Heart right ventricle (tissue), 16 donors: Measurements from ENCODE around the gene ANK3. TPM values are rescaled to one million over a fixed set of nuclear protein-coding genes. Genes with fewer than 3 reads are reported as not detected.

Source experiments
- ATAC-seq, 8 donors: fragments of 200-7000 bp; cut with Tn5 transposase; one replicate each; pipeline ENCODE4 v1.9.1; 2020; ENCODE audit warnings: mild to moderate bottlenecking in 8 of 8, moderate library complexity in 8 of 8, moderate number of reproducible peaks in 1 of 8
- DNase-seq, 2 donors: peaks; one replicate each; pipeline ENCODE4 v3.0.0-alpha.2; 2020
- H3K27ac ChIP-seq, 10 donors: fragments of 200-600 bp; sonication (generic) in 2 of 10; one replicate each; pipeline versions ENCODE4 v1.5.0 to v1.8.0; 2020 to 2022; ENCODE audit warnings: mild to moderate bottlenecking in 3 of 10
- H3K27me3 ChIP-seq, 7 donors: fragments of 200-600 bp; one replicate each; pipeline ENCODE4 v1.8.0; 2021 to 2022; ENCODE audit warnings: mild to moderate bottlenecking in 2 of 7
- H3K36me3 ChIP-seq, 9 donors: fragments of 200-600 bp; sonication (generic) in 1 of 9; one replicate each; pipeline versions ENCODE4 v1.5.0 to v1.8.0; 2020 to 2022; ENCODE audit warnings: mild to moderate bottlenecking in 2 of 9
- H3K4me1 ChIP-seq, 9 donors: fragments of 200-600 bp; sonication (generic) in 1 of 9; one replicate each; pipeline versions ENCODE4 v1.5.0 to v1.8.0; 2020 to 2022; ENCODE audit warnings: mild to moderate bottlenecking in 4 of 9
- H3K4me3 ChIP-seq, 10 donors: fragments of 200-600 bp; sonication (generic) in 2 of 10; one replicate each; pipeline versions ENCODE4 v1.5.0 to v1.8.0; 2020 to 2022; ENCODE audit warnings: mild to moderate bottlenecking in 7 of 10, moderate library complexity in 2 of 10
- H3K9me3 ChIP-seq, 11 donors: fragments of 200-600 bp in 10 of 11; sonication (generic) in 2 of 11; one replicate each; pipeline versions ENCODE4 v1.5.0 to v1.8.0; 2013 to 2022; ENCODE audit warnings: mild to moderate bottlenecking in 2 of 11, control low read depth in 1 of 11, moderate library complexity in 1 of 11
- CTCF ChIP-seq, 9 donors: fragments of 200-600 bp; sonication (generic) in 2 of 9; IDR thresholded peaks; one replicate each; pipeline versions ENCODE4 v1.5.0 to v1.8.0; 2021 to 2022; ENCODE audit warnings: antibody characterized with exemption in 9 of 9, mild to moderate bottlenecking in 5 of 9, moderate library complexity in 1 of 9
- WGBS, 2 donors: extraction: QIAGEN DNeasy Blood & Tissue Kit; methylation state at CpG; one replicate each; pipeline ENCODE4 v1.1.7; 2013; ENCODE audit warnings: inconsistent platforms in 1 of 2; 5-methylcytosine and 5-hydroxymethylcytosine counted together
- intact Hi-C, 10 donors: fragments of 100-400 bp; cut with DNase I; formaldehyde crosslinking; loops; one replicate each; pipeline versions ENCODE4 v1.11.1 to v1.14.2; 2022
- polyA plus RNA-seq, 2 donors: library from polyadenylated mRNA; stranded (reverse); fragments of 200-250 nt; gene quantifications; one replicate each; pipeline ENCODE4 v1.2.3, GENCODE V29; 2013
- total RNA-seq, 10 donors: library from RNA; stranded (reverse); fragmentation: NEBNext Ultra II Directional in 3 of 10; extraction: Animal tissue kit (Norgen Biotek cat#: 25700) in 3 of 10; gene quantifications; one replicate each; pipeline versions ENCODE4 v1.2.1 to v1.2.4, GENCODE V29; 2021 to 2023
- donor health status: Arrhythmogenic right ventricular cardiomyopathy.
- donor health status: ischemic (EF 13 %, LVEDD 7.1; RV severe dilation, severe dysfunction).
- donor health status: healthy with polysubstance abuse.
- donor health status: DM: no; HTN: yes; CAD: no.
- donor health status: DM: no; HTN: no; CAD: no.
- donor health status: ischemic (EF 25% LVEDD 6.9; RV normal size, moderate dysfunction).
- donor health status: ischemic (EF 25% LVEDD 5.7; RV mildly dilated, moderate dysfunction).
- donor health status: healthy.
- donor health status: DM: yes; HTN: yes; CAD: no.
- donor health status: Ischemic cardiomyopathy.
- donor health status: ischemic (EF 35%, LVEDD 5.7; RV mildly dilated, moderate dysfunction).
- donor health status: nonischemic (EF 11% LVEDD 7.7; RV severe dilation, severe dysfunction).
- donor health status: DM: yes; HTN: yes; CAD: no.
- donor health status: PGD.
- donor health status: ischemic (EF 29% LVEDD 5.4; RV normal size, mild dysfunction).
- donor health status: nonischemic (EF 23%, LVEDD 6.1; RV moderate dilation, normal function).

Gene ANK3
- total and polyA plus RNA-seq, 12 donors = 34.4 to 287 (median 245) TPM

GRCh38 chr10:60008816-60009215, 380.9 kb downstream of the ANK3 start:
- Histone ChIP-seq H3K4me3 (no peak overlapping the region), H3K4me1 (no peaks in the 10 kb centered on the region), H3K9me3 (no peaks in the 10 kb centered on the region), H3K27me3 (no peaks in the 10 kb centered on the region), H3K36me3 (no peaks in the 10 kb centered on the region), H3K27ac (no peak overlapping the region)
- ATAC-seq = no peak
- intact Hi-C loops = no loop called here
- no peak for TF ChIP-seq CTCF (IDR thresholded peaks at IDR 0.05)
- WGBS, 2 donors = 79 to 89% methylated on average over 4 of the region's 4 CpGs
- DNase-seq = no peak

GRCh38 chr10:60006062-60006461, 383.6 kb downstream of the ANK3 start:
- intact Hi-C loops = no loop called here
- H3K27ac ChIP-seq = no peak overlapping the region
- ATAC-seq = no peak
- no peaks in the 10 kb centered on the region for H3K4me1 ChIP-seq
- no peaks in the 10 kb centered on the region for H3K9me3 ChIP-seq
- no peaks in the 10 kb centered on the region for H3K36me3 ChIP-seq
- no peaks in the 10 kb centered on the region for H3K27me3 ChIP-seq
- DNase-seq = no peak
- WGBS, 2 donors = 84 to 85% methylated on average over 3 of the region's 3 CpGs
- TF ChIP-seq CTCF (IDR thresholded peaks at IDR 0.05) = no peak
- no peak overlapping the region for H3K4me3 ChIP-seq

GRCh38 chr10:60003651-60004523, 385.8 kb downstream of the ANK3 start:
- H3K36me3 ChIP-seq = no peaks in the 10 kb centered on the region
- H3K4me3 ChIP-seq = no peak overlapping the region
- TF ChIP-seq CTCF (IDR thresholded peaks at IDR 0.05) = no peak
- ATAC-seq (no peak), DNase-seq (no peak)
- intact Hi-C loops = no loop called here
- H3K4me1 ChIP-seq = no peaks in the 10 kb centered on the region
- H3K27ac ChIP-seq = no peak overlapping the region
- WGBS, 2 donors = 67 to 69% methylated on average over 5 of the region's 5 CpGs
- H3K27me3 ChIP-seq = no peaks in the 10 kb centered on the region
- no peaks in the 10 kb centered on the region for H3K9me3 ChIP-seq

GRCh38 chr10:60000747-60001146, 388.9 kb downstream of the ANK3 start:
- intact Hi-C loops = no loop called here
- DNase-seq (no peak), ATAC-seq (no peak)
- Histone ChIP-seq H3K4me3 (no peak overlapping the region), H3K9me3 (no peaks in the 10 kb centered on the region), H3K36me3 (no peaks in the 10 kb centered on the region), H3K27ac (no peak overlapping the region), H3K27me3 (no peaks in the 10 kb centered on the region), H3K4me1 (no peaks in the 10 kb centered on the region)
- 92 to 95% methylated on average over 3 of the region's 3 CpGs for WGBS, 2 donors
- no peak for TF ChIP-seq CTCF (IDR thresholded peaks at IDR 0.05)
